H1 (cell line): ENCODE measurements around the gene SGMS1. TPM values are rescaled to one million over a fixed set of nuclear protein-coding genes. Genes with fewer than 3 reads are reported as not detected.

Experiments used
- CTCF ChIA-PET: fragments of 300-600 bp; sonication (Branson Sonifier 250); formaldehyde crosslinking; loops from one replicate; lab custom pipeline; 2021; ENCODE audit not compliant: partially characterized antibody; lab: Charles Lee
- POLR2A ChIA-PET: fragments of 300-600 bp; sonication (Branson Sonifier 250); formaldehyde crosslinking; loops from one replicate; lab custom pipeline; 2021; ENCODE audit warnings: inconsistent platforms; ENCODE audit not compliant: partially characterized antibody; lab: Charles Lee
- DNase-seq, 2 experiments: peaks; one replicate each; pipeline versions ENCODE4 v3.0.0 to v3.0.0-alpha.2; 2010 to 2022; ENCODE audit warnings: low spot score in 2 of 2, low read depth in 1 of 2, mixed read lengths in 1 of 2
- FAIRE-seq: peaks from 2 replicates; lab custom pipeline; 2011; peaks lifted over from hg19 to GRCh38; lab: Jason Lieb, UNC
- H2AFZ ChIP-seq: 2 replicates; pipeline ENCODE4 v1.8.1; 2012; ENCODE audit warnings: low read length, inconsistent platforms
- H2AK5ac ChIP-seq: 2 replicates; pipeline ENCODE4 v1.6.1; 2013; ENCODE audit warnings: low read depth, low read length
- H2BK120ac ChIP-seq: replicated peaks from 2 replicates; pipeline ENCODE3; 2013; ENCODE audit warnings: low read depth, low read length, inconsistent platforms
- H2BK12ac ChIP-seq: 2 replicates; pipeline ENCODE4 v1.6.1; 2013; ENCODE audit warnings: low read depth, low read length
- H2BK15ac ChIP-seq: 2 replicates; pipeline ENCODE4 v1.6.1; 2013; ENCODE audit warnings: low read length
- H2BK20ac ChIP-seq: 2 replicates; pipeline ENCODE4 v1.6.1; 2013; ENCODE audit warnings: low read length
- H2BK5ac ChIP-seq: 2 replicates; pipeline ENCODE4 v1.6.1; 2013; ENCODE audit warnings: low read depth, low read length
- H3K14ac ChIP-seq: 2 replicates; pipeline ENCODE4 v1.6.1; 2013; ENCODE audit warnings: inconsistent platforms; ENCODE audit not compliant: insufficient read length
- H3K18ac ChIP-seq: 2 replicates; pipeline ENCODE4 v1.6.1; 2013; ENCODE audit warnings: low read length; ENCODE audit errors: extremely low read depth
- H3K23ac ChIP-seq: 2 replicates; pipeline ENCODE4 v1.6.1; 2013; ENCODE audit warnings: inconsistent platforms; ENCODE audit not compliant: insufficient read length
- H3K23me2 ChIP-seq: 2 replicates; pipeline ENCODE4 v1.6.1; 2013; ENCODE audit warnings: low read depth, low read length
- H3K27ac ChIP-seq: 2 replicates; pipeline ENCODE4 v1.6.1; 2011; ENCODE audit warnings: low read depth, low read length, inconsistent platforms
- H3K27me3 ChIP-seq, 4 experiments: replicated peaks in 1 of 4; 1 replicate in 1 of 4; 2 replicates in 3 of 4; pipeline versions ENCODE4 v1.6.1 to v1.8.1; 2011 to 2013; ENCODE audit warnings: low read length in 3 of 4, mild to moderate bottlenecking in 3 of 4, inconsistent platforms in 2 of 4, mixed read lengths in 2 of 4, moderate library complexity in 1 of 4; ENCODE audit not compliant: control insufficient read depth in 3 of 4, insufficient read depth in 3 of 4; ENCODE audit errors: extremely low read depth in 1 of 4
- H3K36me3 ChIP-seq, 4 experiments: 2 replicates each; pipeline versions ENCODE4 v1.6.1 to v1.8.1; 2011 to 2013; ENCODE audit warnings: mild to moderate bottlenecking in 4 of 4, low read length in 3 of 4, moderate library complexity in 2 of 4, control low read depth in 1 of 4, inconsistent platforms in 1 of 4; ENCODE audit not compliant: insufficient read depth in 4 of 4, control insufficient read depth in 2 of 4
- H3K4ac ChIP-seq: replicated peaks from 2 replicates; pipeline ENCODE3; 2013; ENCODE audit warnings: low read length, low read depth, mixed read lengths, inconsistent platforms; ENCODE audit not compliant: insufficient read length
- H3K4me1 ChIP-seq, 4 experiments: replicated peaks in 1 of 4; 1 replicate in 1 of 4; 2 replicates in 3 of 4; pipeline versions ENCODE4 v1.6.1 to v1.8.1; 2011 to 2013; ENCODE audit warnings: low read length in 3 of 4, inconsistent platforms in 2 of 4, mixed read lengths in 1 of 4; ENCODE audit not compliant: insufficient read depth in 4 of 4, control insufficient read depth in 3 of 4
- H3K4me2 ChIP-seq, 2 experiments: 2 replicates each; pipeline versions ENCODE4 v1.6.1 to v1.8.1; 2011 to 2013; ENCODE audit warnings: low read depth in 2 of 2, low read length in 2 of 2, control low read depth in 1 of 2, inconsistent platforms in 1 of 2, mild to moderate bottlenecking in 1 of 2; ENCODE audit not compliant: insufficient read depth in 1 of 2
- H3K4me3 ChIP-seq, 4 experiments: fragments of 200-600, 300-600 bp in 1 of 4; sonication (generic), shearing (Covaris generic), sonication (Bioruptor Twin) in 1 of 4; 2 replicates each; pipeline versions ENCODE4 v1.5.1 to v1.8.1; 2011 to 2016; ENCODE audit warnings: low read length in 4 of 4, low read depth in 3 of 4, control low read depth in 2 of 4, inconsistent platforms in 2 of 4, mild to moderate bottlenecking in 2 of 4, mixed read lengths in 1 of 4, moderate library complexity in 1 of 4; ENCODE audit not compliant: insufficient read depth in 2 of 4; ENCODE audit errors: extremely low read depth in 1 of 4
- H3K56ac ChIP-seq: replicated peaks from 2 replicates; pipeline ENCODE3; 2013; ENCODE audit warnings: low read depth, mild to moderate bottlenecking, mixed read lengths, low read length, inconsistent platforms; ENCODE audit not compliant: insufficient read length
- H3K79me1 ChIP-seq: 2 replicates; pipeline ENCODE4 v1.6.1; 2013; ENCODE audit warnings: low read depth, low read length, control low read depth
- H3K79me2 ChIP-seq, 2 experiments: 2 replicates each; pipeline versions ENCODE4 v1.6.1 to v1.8.1; 2012 to 2013; ENCODE audit warnings: low read length in 2 of 2, mild to moderate bottlenecking in 2 of 2, inconsistent platforms in 1 of 2; ENCODE audit not compliant: insufficient read depth in 2 of 2, control insufficient read depth in 1 of 2
- H3K9ac ChIP-seq, 4 experiments: replicated peaks in 1 of 4; 1 replicate in 1 of 4; 2 replicates in 3 of 4; pipeline versions ENCODE4 v1.6.1 to v1.8.1; 2011 to 2013; ENCODE audit warnings: low read depth in 3 of 4, low read length in 3 of 4, control low read depth in 2 of 4, mild to moderate bottlenecking in 2 of 4, moderate library complexity in 2 of 4, inconsistent platforms in 1 of 4; ENCODE audit errors: extremely low read depth in 1 of 4
- H3K9me3 ChIP-seq, 2 experiments: 2 replicates each; pipeline versions ENCODE4 v1.6.1 to v1.8.1; 2012 to 2013; ENCODE audit warnings: mild to moderate bottlenecking in 2 of 2, moderate library complexity in 2 of 2, control low read depth in 1 of 2, inconsistent platforms in 1 of 2, low read depth in 1 of 2, low read length in 1 of 2, mixed read lengths in 1 of 2; ENCODE audit not compliant: insufficient read depth in 2 of 2
- H4K20me1 ChIP-seq, 2 experiments: replicated peaks in 1 of 2; 2 replicates each; pipeline versions ENCODE3 to v1.8.1; 2011 to 2013; ENCODE audit warnings: inconsistent platforms in 2 of 2, low read length in 2 of 2, mild to moderate bottlenecking in 1 of 2; ENCODE audit not compliant: insufficient read depth in 2 of 2, control insufficient read depth in 1 of 2
- H4K5ac ChIP-seq: 2 replicates; pipeline ENCODE4 v1.6.1; 2013; ENCODE audit warnings: low read length, low read depth, mixed read lengths, inconsistent platforms; ENCODE audit not compliant: insufficient read length
- H4K8ac ChIP-seq: 2 replicates; pipeline ENCODE4 v1.8.0; 2013; ENCODE audit warnings: mild to moderate bottlenecking, moderate library complexity, low read length, inconsistent platforms; ENCODE audit not compliant: insufficient read depth; ENCODE audit errors: extremely low read depth
- H4K91ac ChIP-seq: replicated peaks from 2 replicates; pipeline ENCODE3; 2013; ENCODE audit warnings: low read length, mixed read lengths, inconsistent platforms; ENCODE audit not compliant: insufficient read length
- MAFK ChIP-seq: IDR thresholded peaks from 2 replicates; pipeline ENCODE4 v1.6.1; 2012; ENCODE audit warnings: low read depth, mild to moderate bottlenecking, improper control_type of control experiment, low read length
- RAD21 ChIP-seq, 2 experiments: IDR thresholded peaks in 1 of 2; conservative IDR thresholded peaks in 1 of 2; 2 replicates each; pipeline ENCODE4 v1.6.1; 2011; ENCODE audit warnings: low read depth in 2 of 2, low read length in 2 of 2, improper control_type of control experiment in 1 of 2, inconsistent platforms in 1 of 2, mild to moderate bottlenecking in 1 of 2, moderate library complexity in 1 of 2
- RBBP5 ChIP-seq: IDR thresholded peaks from 2 replicates; pipeline ENCODE4 v1.7.1; 2012; ENCODE audit warnings: low read depth, mild to moderate bottlenecking, inconsistent platforms, low read length, moderate library complexity, borderline replicate concordance
- SRF ChIP-seq: IDR thresholded peaks from 2 replicates; pipeline ENCODE4 v1.6.1; 2011; ENCODE audit warnings: mild to moderate bottlenecking, low read depth, low read length, moderate library complexity
- TAF1 ChIP-seq: IDR thresholded peaks from 2 replicates; pipeline ENCODE4 v1.6.1; 2011; ENCODE audit warnings: mild to moderate bottlenecking, low read depth, low read length
- WGBS, 2 experiments: shearing (Covaris generic) in 1 of 2; methylation state at CpG; one replicate each; pipeline versions ENCODE4 v1.1.6 to v1.1.7; 2013 to 2015; ENCODE audit warnings: low lambda C conversion rate in 2 of 2, mixed read lengths in 2 of 2, inconsistent platforms in 1 of 2, low coverage in 1 of 2, missing lambda C conversion rate in 1 of 2; ENCODE audit not compliant: insufficient replicate concordance in 2 of 2, insufficient coverage in 1 of 2, insufficient read length in 1 of 2; ENCODE audit errors: extremely low coverage in 1 of 2, missing lambda C conversion rate in 1 of 2; 5-methylcytosine and 5-hydroxymethylcytosine counted together
- polyA plus RNA-seq, 7 experiments: library from polyadenylated mRNA; depleted of rRNA in 3 of 7; stranded (reverse) in 5 of 7; unstranded in 2 of 7; fragments of >200 nt in 5 of 7; fragments of 200-250 nt in 2 of 7; gene quantifications; 1 replicate in 5 of 7; 2 replicates in 1 of 7; 4 replicates in 1 of 7; pipeline versions ENCODE4 v1.2.1 to v1.2.3, GENCODE V29; 2011 to 2013; ENCODE audit warnings: missing spikeins in 2 of 7, mixed read lengths in 2 of 7
- total RNA-seq: library from RNA; stranded (reverse); fragmentation: NEBNext Ultra II Directional; extraction: Animal tissue kit (Norgen Biotek cat#: 25700); gene quantifications from 2 replicates; pipeline ENCODE4 v1.2.1, GENCODE V29; 2021
- TF ChIP-seq, protein P1 (sequence below), 3 experiments: IDR thresholded peaks; 1 replicate in 2 of 3; 2 replicates in 1 of 3; pipeline versions ENCODE4 v1.5.1 to v1.6.1; 2011; ENCODE audit warnings: low read length in 3 of 3, mild to moderate bottlenecking in 3 of 3, inconsistent platforms in 2 of 3, low read depth in 1 of 3, moderate library complexity in 1 of 3; ENCODE audit not compliant: insufficient read depth in 1 of 3; ENCODE audit errors: control extremely low read depth in 1 of 3

SGMS1 gene
- total and polyA plus RNA-seq, 2 of the 8 experiments (the other 6 are each of a cell fraction or from before 2014, with no cell fraction given) = 6.0 to 15.6 TPM

DNA sequence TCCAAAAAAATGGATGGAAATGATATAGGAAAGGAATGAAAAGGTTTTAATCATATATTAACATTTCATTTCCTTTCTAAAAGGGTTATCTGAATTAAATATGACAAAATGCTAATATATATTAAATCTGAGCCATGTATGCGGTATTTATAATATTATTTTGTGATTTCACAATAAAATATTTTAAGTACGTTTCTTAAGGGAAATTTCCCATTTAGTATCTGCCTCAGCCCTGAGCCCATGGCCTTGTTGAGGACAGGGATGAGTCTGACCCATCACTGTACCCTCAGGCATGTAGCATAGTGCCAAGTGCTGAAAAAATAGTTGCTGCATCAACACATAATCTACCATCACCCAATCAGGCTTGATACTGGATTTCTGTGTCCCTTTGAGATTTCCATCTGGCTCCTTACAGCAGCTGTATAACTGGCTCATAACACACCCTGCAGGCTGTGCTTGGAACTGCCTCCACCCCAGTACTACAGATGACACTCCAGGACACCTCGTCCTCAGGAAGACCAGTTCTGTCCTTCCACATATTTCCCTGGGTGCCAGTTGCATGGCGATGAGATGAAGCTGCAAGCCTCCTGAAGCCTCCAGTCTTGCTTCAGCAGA is 313.1 kb downstream of the SGMS1 start:
- Histone ChIP-seq H3K23ac (no peak overlapping the region), H3K4me3 (no peak overlapping the region), H3K23me2 (no peaks in the 10 kb centered on the region), H2BK15ac (no peak overlapping the region), H3K4me1 (no peaks in the 10 kb centered on the region), H3K14ac (no peak overlapping the region), H2BK12ac (no peak overlapping the region), H4K91ac (no peak overlapping the region), H3K27me3 (no peaks in the 10 kb centered on the region), H2BK120ac (no peak overlapping the region), H3K9me3 (no peaks in the 10 kb centered on the region), H3K4me2 (no peak overlapping the region), H4K8ac (no peak overlapping the region), H2AK5ac (no peak overlapping the region), H4K20me1 (no peaks in the 10 kb centered on the region), H2BK5ac (no peak overlapping the region), H2BK20ac (no peak overlapping the region), H3K36me3 (peaks cover 0 to 3% (median 0%) of the 10 kb centered on the region in 4 experiments; a peak in 3 of 8 replicates), H3K56ac (no peak overlapping the region), H3K27ac (no peak overlapping the region), H2AFZ (no peak overlapping the region), H3K79me1 (no peaks in the 10 kb centered on the region), H3K4ac (no peak overlapping the region), H3K18ac (no peak overlapping the region), H3K79me2 (no peaks in the 10 kb centered on the region), H4K5ac (no peak overlapping the region), H3K9ac (no peak overlapping the region)
- CTCF ChIA-PET = interaction anchor here (0.6 to 3.1 kb wide), 21 partner anchors 9 to 160 kb away, joined by 3 to 23 read pairs (median 4); no protein-coding TSS in a partner anchor
- POLR2A ChIA-PET = no interaction called here
- TF ChIP-seq SRF = no peak
- TF ChIP-seq RAD21 (IDR thresholded peaks at IDR 0.05 in 1 of 2, conservative IDR thresholded peaks at IDR 0.05 in 1 of 2; ENCODE audit: low read depth in 2 of 2, low read length in 2 of 2) = peak; percentile 50 to 73
- TF ChIP-seq, protein P1, sequence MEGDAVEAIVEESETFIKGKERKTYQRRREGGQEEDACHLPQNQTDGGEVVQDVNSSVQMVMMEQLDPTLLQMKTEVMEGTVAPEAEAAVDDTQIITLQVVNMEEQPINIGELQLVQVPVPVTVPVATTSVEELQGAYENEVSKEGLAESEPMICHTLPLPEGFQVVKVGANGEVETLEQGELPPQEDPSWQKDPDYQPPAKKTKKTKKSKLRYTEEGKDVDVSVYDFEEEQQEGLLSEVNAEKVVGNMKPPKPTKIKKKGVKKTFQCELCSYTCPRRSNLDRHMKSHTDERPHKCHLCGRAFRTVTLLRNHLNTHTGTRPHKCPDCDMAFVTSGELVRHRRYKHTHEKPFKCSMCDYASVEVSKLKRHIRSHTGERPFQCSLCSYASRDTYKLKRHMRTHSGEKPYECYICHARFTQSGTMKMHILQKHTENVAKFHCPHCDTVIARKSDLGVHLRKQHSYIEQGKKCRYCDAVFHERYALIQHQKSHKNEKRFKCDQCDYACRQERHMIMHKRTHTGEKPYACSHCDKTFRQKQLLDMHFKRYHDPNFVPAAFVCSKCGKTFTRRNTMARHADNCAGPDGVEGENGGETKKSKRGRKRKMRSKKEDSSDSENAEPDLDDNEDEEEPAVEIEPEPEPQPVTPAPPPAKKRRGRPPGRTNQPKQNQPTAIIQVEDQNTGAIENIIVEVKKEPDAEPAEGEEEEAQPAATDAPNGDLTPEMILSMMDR (IDR thresholded peaks at IDR 0.05; ENCODE audit: control extremely low read depth in 1 of 3, insufficient read depth in 1 of 3, low read depth in 1 of 3, low read length in 3 of 3) = peak; percentile 52 to 92 (median 74)
- TF ChIP-seq MAFK = no peak
- no peak for TF ChIP-seq RBBP5
- no peak for TF ChIP-seq TAF1
- FAIRE-seq (peak; percentile 86), DNase-seq (peak in 1 of 2 experiments; percentile 77)
- 89% methylated on average over 4 of the region's 4 CpGs; no CpG with 5 or more reads in 1 of the 2 experiments for WGBS, 2 experiments
